Nucleus accumbens (tissue), 56 donors: Measurements from ENCODE around the gene UPF3B.
"Not testable (repeated sequence)": the region's sequence is repeated elsewhere in the genome, so short reads cannot be mapped to it uniquely, and the experiment has no call there.

Experiments used
- DNase-seq, 56 donors: peaks; one replicate each; lab custom pipeline; 2025; lab: John Stamatoyannopoulos, UW

Gene UPF3B

GRCh38 chrX:119852382-119853353 is at the start of gene UPF3B:
Gene UPF3B, minus strand, starts transcription at chrX:119852963. Its CDS starts 35 bp downstream, at chrX:119852928.
- DNase-seq = peak; percentile 25 to 96 (median 88)

- no peak for DNase-seq
These were observed 48.2 kb upstream of the UPF3B start for GRCh38 chrX:119900976-119901375.

- DNase-seq = peak in 2 of 56 donors; percentile 0 to 4
These were observed 46.4 kb upstream of the UPF3B start for GRCh38 chrX:119899125-119899524.

GRCh38 chrX:119895843-119896326 is 43.1 kb upstream of the UPF3B start, which contains the start of gene AKAP14:
Gene AKAP14, plus strand, starts transcription at chrX:119895893. Its CDS starts 7,331 bp downstream, at chrX:119903224.
- no peak for DNase-seq

GRCh38 chrX:119891961-119892692 is 39.4 kb upstream of the UPF3B start:
- DNase-seq = not testable (repeated sequence)

- not testable (repeated sequence) for DNase-seq
These were observed 37.9 kb upstream of the UPF3B start for GRCh38 chrX:119890626-119891025.

- DNase-seq = peak in 21 of 56 donors; percentile 0 to 51 (median 2)
These were observed 35.1 kb upstream of the UPF3B start for GRCh38 chrX:119887721-119888425.

- peak in 1 of 56 donors; percentile 0 for DNase-seq
These were observed 33.0 kb upstream of the UPF3B start for GRCh38 chrX:119885554-119886428.

- peak in 4 of 56 donors; percentile 1 to 12 (median 4) for DNase-seq
These were observed 28.0 kb upstream of the UPF3B start for GRCh38 chrX:119880552-119881437.

- no peak for DNase-seq
These were observed 27.3 kb upstream of the UPF3B start for GRCh38 chrX:119880076-119880475.

GRCh38 chrX:119878740-119879139 is 26.0 kb upstream of the UPF3B start:
- DNase-seq = no peak

- peak in 55 of 56 donors; percentile 37 to 89 (median 71) for DNase-seq
These were observed 19.0 kb upstream of the UPF3B start, which contains the start of the genes NDUFA1 and RNF113A for GRCh38 chrX:119871599-119872395. Gene NDUFA1, plus strand, starts transcription at chrX:119871832. Its CDS starts 80 bp downstream, at chrX:119871912. Gene RNF113A, minus strand, starts transcription at chrX:119871733. Its CDS starts 120 bp downstream, at chrX:119871613.

GRCh38 chrX:119871245-119871598 is 18.5 kb upstream of the UPF3B start:
- DNase-seq = peak in 11 of 56 donors; percentile 1 to 73 (median 40)

GRCh38 chrX:119870626-119871131 is 17.9 kb upstream of the UPF3B start:
- DNase-seq = peak in 23 of 56 donors; percentile 0 to 53 (median 15)

- peak in 10 of 56 donors; percentile 0 to 7 (median 1) for DNase-seq
These were observed 681 bp upstream of the UPF3B start for GRCh38 chrX:119853444-119853843.

GRCh38 chrX:119833905-119834304 is 18.9 kb downstream of the UPF3B start:
- DNase-seq = no peak

GRCh38 chrX:119828446-119828845 is 24.3 kb downstream of the UPF3B start:
- no peak for DNase-seq
